ENCODE data around the gene SLC5A1. TPM values are rescaled to one million over a fixed set of nuclear protein-coding genes. Genes with fewer than 3 reads are reported as not detected.

SLC5A1 gene
- polyA plus RNA-seq, 3 donors = not detected

GRCh38 chr22:32130464-32130863 lies 87.4 kb downstream of the SLC5A1 start:
- no peaks in the 10 kb centered on the region for H3K4me1 ChIP-seq (ENCODE audit: control insufficient read depth in 1 of 2, insufficient read depth in 2 of 2, low read length in 2 of 2)
- TF ChIP-seq CTCF (IDR thresholded peaks at IDR 0.05) = no peak
- H3K27me3 Mint-ChIP-seq (ENCODE audit: low read depth in 3 of 3) = peaks cover 0 to 8% (median 0%) of the 10 kb centered on the region in 3 donors
- H2AFZ ChIP-seq (ENCODE audit: insufficient read depth, low read depth, low read length, poor library complexity, severe bottlenecking) = no peak overlapping the region
- no peak overlapping the region for H3K27ac Mint-ChIP-seq
- no peaks in the 10 kb centered on the region for H3K27me3 ChIP-seq (ENCODE audit: control insufficient read depth in 2 of 2, insufficient read depth in 2 of 2, low read length in 2 of 2)
- intact Hi-C loops (cut with micrococcal nuclease) = no loop called here
- no peaks in the 10 kb centered on the region for H3K9me3 ChIP-seq (replicated peaks in 1 of 2; ENCODE audit: control insufficient read depth in 1 of 2, insufficient read depth in 1 of 2, low read length in 2 of 2)
- no peak overlapping the region for H3K27ac ChIP-seq (ENCODE audit: low read depth in 1 of 2, low read length in 2 of 2)
- no peak overlapping the region for H3K4me2 ChIP-seq (replicated peaks; ENCODE audit: extremely low read depth, low read length, poor library complexity, severe bottlenecking)
- no peaks in the 10 kb centered on the region for H3K79me2 ChIP-seq (ENCODE audit: insufficient read depth, low read length)
- H3K4me3 ChIP-seq (replicated peaks in 1 of 3; ENCODE audit: low read depth in 2 of 3, low read length in 3 of 3) = no peak overlapping the region
- H3K9me3 Mint-ChIP-seq = no peaks in the 10 kb centered on the region
- H3K36me3 ChIP-seq (replicated peaks in 1 of 2; ENCODE audit: control insufficient read depth in 1 of 2, insufficient read depth in 2 of 2, low read length in 2 of 2) = no peaks in the 10 kb centered on the region
- WGBS (ENCODE audit: insufficient coverage) = 89% methylated on average over 2 of the region's 2 CpGs
- no peak overlapping the region for H3K4me3 Mint-ChIP-seq
- peaks cover 4% of the 10 kb centered on the region for H3K4me1 Mint-ChIP-seq
- no peaks in the 10 kb centered on the region for H3K36me3 Mint-ChIP-seq
- H3K9ac ChIP-seq (ENCODE audit: insufficient read depth, low read length, poor library complexity, severe bottlenecking) = no peak overlapping the region
- no peaks in the 10 kb centered on the region for H4K20me1 ChIP-seq (ENCODE audit: insufficient read depth, low read length)
- no peak for DNase-seq

GRCh38 chr22:32132126-32132525 lies 89.1 kb downstream of the SLC5A1 start:
- H3K9me3 ChIP-seq (replicated peaks in 1 of 2; ENCODE audit: control insufficient read depth in 1 of 2, insufficient read depth in 1 of 2, low read length in 2 of 2) = no peaks in the 10 kb centered on the region
- H3K9ac ChIP-seq (ENCODE audit: insufficient read depth, low read length, poor library complexity, severe bottlenecking) = no peak overlapping the region
- Mint-ChIP-seq H3K9me3 (no peaks in the 10 kb centered on the region), H3K27ac (no peak overlapping the region), H3K4me1 (no peaks in the 10 kb centered on the region), H3K27me3 (ENCODE audit: low read depth in 3 of 3) (peaks cover 0 to 12% (median 0%) of the 10 kb centered on the region in 3 donors), H3K36me3 (no peaks in the 10 kb centered on the region), H3K4me3 (no peak overlapping the region)
- H4K20me1 ChIP-seq (ENCODE audit: insufficient read depth, low read length) = no peaks in the 10 kb centered on the region
- no peaks in the 10 kb centered on the region for H3K79me2 ChIP-seq (ENCODE audit: insufficient read depth, low read length)
- H3K4me3 ChIP-seq (replicated peaks in 1 of 3; ENCODE audit: low read depth in 2 of 3, low read length in 3 of 3) = no peak overlapping the region
- no peak overlapping the region for H3K27ac ChIP-seq (ENCODE audit: low read depth in 1 of 2, low read length in 2 of 2)
- no peaks in the 10 kb centered on the region for H3K27me3 ChIP-seq (ENCODE audit: control insufficient read depth in 2 of 2, insufficient read depth in 2 of 2, low read length in 2 of 2)
- no peak for TF ChIP-seq CTCF (IDR thresholded peaks at IDR 0.05)
- no peak for DNase-seq
- H2AFZ ChIP-seq (ENCODE audit: insufficient read depth, low read depth, low read length, poor library complexity, severe bottlenecking) = no peak overlapping the region
- intact Hi-C loops (cut with micrococcal nuclease) = no loop called here
- WGBS (ENCODE audit: insufficient coverage) = over 99% methylated on average over 11 of the region's 11 CpGs
- no peak overlapping the region for H3K4me2 ChIP-seq (replicated peaks; ENCODE audit: extremely low read depth, low read length, poor library complexity, severe bottlenecking)
- H3K36me3 ChIP-seq (replicated peaks in 1 of 2; ENCODE audit: control insufficient read depth in 1 of 2, insufficient read depth in 2 of 2, low read length in 2 of 2) = no peaks in the 10 kb centered on the region
- no peaks in the 10 kb centered on the region for H3K4me1 ChIP-seq (ENCODE audit: control insufficient read depth in 1 of 2, insufficient read depth in 2 of 2, low read length in 2 of 2)

All from CD14-positive monocyte (primary cell).